Stimulated activated CD4-positive, alpha-beta T cell treated with anti-CD3 and anti-CD28 coated beads, Interleukin-15, amount 100 ng/mL, for 1 hour (primary cell): Measurements from ENCODE around the gene CHFR.
A peak's percentile ranks its signal among the peaks of the same experiment; 100 is the strongest.
"Not testable (repeated sequence)": the region's sequence is repeated elsewhere in the genome, so short reads cannot be mapped to it uniquely, and the experiment has no call there.

Experiments
- DNase-seq, 2 donors: peaks; one replicate each; pipeline ENCODE4 v3.0.0-alpha.2; 2020; ENCODE audit warnings: low read depth in 1 of 2, low spot score in 1 of 2

Gene CHFR, protein sequence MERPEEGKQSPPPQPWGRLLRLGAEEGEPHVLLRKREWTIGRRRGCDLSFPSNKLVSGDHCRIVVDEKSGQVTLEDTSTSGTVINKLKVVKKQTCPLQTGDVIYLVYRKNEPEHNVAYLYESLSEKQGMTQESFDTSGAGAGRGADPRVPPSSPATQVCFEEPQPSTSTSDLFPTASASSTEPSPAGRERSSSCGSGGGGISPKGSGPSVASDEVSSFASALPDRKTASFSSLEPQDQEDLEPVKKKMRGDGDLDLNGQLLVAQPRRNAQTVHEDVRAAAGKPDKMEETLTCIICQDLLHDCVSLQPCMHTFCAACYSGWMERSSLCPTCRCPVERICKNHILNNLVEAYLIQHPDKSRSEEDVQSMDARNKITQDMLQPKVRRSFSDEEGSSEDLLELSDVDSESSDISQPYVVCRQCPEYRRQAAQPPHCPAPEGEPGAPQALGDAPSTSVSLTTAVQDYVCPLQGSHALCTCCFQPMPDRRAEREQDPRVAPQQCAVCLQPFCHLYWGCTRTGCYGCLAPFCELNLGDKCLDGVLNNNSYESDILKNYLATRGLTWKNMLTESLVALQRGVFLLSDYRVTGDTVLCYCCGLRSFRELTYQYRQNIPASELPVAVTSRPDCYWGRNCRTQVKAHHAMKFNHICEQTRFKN

DNA sequence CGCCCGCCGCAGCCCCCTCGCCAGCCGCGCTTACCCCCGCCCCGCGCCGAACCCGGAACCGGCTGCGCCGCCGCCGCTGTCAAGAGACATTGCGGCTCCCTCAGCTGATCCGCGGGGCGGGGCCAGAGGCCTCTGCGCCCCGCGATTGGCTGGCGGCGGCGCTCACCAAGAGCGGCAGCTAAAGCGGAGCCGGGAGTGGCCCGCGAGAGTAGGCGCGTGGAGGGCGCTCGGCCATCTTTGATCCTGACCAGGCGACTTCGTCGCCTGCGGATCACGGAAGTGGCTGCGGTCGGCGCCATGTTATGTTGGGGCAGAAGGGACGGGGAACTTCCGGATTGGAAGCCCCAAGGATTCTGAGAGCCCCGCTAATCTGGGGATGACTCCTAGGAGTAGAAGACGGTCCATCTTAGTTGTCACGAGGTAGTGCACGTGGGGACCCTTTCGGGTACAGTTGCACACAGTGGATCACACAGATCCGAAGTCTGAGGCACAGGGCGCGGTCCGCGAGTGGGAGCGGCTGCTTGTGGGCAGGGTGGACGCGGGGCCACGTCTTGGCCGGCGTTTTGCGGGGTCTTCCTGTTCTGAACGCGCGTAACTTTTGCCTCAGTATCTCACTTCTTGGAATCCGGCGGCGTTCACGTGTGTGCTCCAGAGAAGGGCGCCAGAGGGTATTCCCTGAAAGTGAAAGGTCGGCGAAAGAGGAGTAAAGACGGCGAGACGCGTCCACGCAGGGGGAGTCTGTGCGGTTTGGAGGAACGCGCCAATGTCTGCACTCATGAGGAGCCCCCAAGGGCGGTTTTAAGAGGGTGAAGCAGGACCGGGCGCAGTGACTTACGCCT is at the start of gene CHFR:
TSS of gene CHFR (minus strand) at position 93 of the 839 bp plus-strand sequence. CDS start 277 bp downstream, outside the sequence.
- peak; percentile 88 to 89 for DNase-seq

DNA sequence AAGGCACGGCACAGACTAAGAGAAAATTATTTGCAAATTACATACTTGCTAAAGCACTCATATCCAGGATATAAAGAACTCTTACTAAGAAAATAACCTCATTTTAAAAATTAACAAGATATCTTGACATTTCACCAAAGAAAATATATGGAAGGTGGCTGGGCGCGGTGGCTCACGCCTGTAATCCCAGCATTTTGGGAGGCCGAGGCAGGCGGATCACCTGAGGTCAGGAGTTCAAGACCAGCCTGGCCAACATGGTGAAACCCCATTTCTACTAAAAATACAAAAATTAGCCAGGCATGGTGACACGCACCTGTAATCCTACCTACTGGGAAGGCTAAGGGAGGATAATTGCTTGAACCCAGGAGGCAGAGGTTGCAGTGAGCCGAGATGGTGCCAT is 49.5 kb upstream of the CHFR start:
- DNase-seq = not testable (repeated sequence)

DNA sequence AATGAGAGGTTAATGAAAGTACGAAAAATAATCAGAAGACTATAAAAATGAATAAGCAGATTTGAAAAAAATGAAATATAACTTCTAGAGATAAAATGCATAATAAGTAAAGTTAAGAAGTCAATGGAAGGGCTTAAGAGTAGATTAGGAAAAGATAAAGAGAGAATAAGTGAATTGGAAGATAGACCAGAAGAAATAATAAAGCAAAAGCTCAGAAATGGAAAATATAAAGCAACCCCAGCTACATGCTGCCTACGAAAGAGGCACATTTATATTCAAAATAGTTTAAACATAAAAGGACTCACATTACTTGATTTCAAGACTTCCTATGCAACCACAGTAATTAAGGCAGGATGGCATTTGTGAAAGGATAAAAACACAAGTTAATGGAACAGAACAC is 48.8 kb upstream of the CHFR start:
- no peak for DNase-seq

DNA sequence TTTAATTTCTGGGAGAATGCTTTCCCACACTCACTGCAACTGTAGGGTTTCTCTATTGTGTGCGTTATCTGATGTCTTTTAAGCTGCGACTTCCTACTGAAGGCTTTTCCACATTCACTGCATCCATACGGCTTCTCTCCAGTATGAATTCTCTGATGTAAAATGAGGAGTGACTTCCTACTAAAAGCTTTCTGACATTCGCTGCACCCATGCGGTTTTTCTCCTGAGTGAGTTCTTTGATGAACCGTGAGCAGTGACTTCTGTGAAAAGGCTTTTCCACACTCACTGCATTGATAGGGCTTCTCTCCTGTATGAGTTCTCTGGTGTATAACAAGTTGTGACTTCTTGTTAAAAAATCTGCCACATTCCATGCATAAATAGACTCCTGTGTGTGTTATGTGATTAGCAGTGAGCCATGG is 39.0 kb upstream of the CHFR start:
- DNase-seq = no peak

DNA sequence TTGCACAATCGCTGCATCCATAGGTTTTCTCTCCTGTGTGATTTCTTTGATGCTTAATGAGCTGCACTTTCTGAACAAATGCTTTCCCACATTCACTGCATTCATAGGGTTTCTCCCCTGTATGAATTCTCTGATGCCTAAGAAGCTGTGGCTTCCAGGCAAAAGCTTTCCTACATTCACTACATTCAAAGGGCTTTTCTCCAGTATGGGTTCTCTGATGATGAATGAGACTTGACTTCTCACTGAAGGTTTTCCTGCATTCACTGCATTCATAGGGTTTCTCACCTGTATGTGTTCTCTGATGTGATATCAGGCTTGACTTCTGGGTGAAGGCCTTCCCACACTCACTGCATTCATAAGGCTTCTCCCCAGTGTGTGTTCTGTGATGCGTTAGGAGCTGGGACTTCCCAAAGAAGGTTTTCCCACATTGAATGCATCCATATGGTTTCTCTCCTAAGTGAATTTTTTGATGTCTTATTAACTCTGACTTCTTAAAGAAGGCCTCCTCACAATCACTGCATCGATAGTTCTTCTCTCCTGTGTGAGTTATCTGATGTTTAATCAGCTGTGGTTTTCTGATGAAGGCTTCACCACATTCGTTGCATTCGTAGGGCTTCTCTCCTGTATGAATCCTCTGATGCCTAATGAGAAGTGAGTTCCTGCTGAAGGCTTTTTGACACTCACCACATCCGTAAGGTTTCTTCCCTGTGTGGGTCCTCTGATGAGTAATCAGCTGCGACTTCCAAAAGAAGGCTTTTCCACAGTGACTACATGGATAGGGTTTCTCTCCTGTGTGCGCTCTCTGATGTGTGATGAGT is 38.4 kb upstream of the CHFR start:
- no peak for DNase-seq

DNA sequence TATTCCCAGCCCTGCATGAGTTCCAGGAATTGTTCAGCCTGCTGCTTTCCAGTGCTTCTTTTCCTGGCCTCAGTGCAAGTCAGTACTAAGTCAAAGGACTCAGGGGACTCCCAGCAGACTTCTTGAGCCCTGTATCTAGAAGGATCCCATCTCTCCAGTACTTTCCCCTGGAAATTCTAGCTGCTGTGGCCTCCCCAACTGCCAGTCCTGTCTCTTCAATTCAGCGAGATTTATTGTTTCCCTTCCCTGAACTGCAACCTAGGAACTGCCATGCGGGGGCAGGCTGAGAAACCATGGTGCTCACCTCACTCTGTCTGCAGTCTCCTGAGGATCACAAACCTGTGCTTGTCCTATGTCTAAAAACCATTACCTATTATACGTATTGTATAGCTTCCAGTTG is 37.0 kb upstream of the CHFR start:
- no peak for DNase-seq

DNA sequence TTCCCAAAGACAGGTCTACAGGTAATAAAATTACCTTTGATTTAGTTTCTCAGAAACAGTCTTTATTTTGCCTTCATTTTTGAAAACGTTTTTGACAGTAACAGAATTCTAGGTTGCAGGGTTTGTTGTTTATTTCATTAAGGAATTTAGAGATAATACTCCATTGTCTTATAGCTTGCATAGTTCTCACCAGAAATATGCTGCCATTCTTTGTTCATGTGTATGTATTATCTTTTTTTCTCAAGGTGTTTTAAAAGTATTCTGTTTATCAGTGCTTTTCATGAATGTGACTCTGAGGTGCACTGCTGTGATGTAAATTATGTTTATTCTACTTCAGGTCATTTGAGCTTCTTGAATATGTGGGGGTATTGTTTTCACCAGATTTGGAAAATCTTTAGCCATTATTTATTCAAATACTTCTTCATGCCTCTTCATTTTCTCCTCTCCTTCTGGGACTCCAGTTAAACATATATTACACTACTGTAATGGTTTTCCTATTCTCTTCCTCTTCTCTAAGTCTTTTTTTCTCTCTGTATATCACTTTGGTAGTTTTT is 36.0 kb upstream of the CHFR start:
- no peak for DNase-seq

DNA sequence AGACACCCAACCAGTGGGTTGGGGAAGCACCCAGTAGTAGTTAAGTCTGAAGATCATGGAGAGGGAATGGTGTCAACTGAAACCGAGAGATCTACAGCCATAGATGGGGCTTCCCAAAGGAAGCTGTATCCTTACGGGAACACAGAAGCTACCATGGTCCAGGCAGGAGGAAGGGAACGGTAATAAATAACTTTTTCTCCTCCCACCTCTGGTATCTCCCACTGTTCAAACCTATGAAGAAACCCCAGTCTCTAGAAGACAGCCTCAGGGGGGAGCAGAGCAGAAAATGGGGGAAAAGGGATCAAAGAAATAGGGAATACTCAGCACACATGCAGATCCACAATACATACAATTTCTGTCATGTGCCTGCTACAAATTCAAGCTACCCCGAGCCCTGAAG is 35.3 kb upstream of the CHFR start:
- DNase-seq = no peak

DNA sequence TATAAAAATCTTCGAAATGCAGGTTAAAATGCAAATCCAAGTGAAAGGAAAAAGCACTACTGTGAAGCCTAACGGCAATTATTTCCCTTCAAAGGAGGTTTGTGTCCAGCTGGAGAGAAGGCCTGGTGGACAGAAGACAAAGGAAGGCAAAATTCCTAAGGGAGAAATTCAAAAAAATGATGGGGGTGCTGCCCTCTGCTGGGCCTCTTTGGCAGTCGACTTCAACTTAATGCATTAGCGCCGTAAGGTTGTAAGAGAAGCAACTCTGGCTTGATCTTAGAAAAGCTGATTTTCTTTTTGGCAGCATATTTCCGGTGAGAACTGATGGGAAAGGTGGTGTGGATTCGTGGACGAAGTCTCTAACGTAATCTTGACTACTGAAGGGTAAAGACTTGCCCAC is 34.3 kb upstream of the CHFR start:
- no peak for DNase-seq

DNA sequence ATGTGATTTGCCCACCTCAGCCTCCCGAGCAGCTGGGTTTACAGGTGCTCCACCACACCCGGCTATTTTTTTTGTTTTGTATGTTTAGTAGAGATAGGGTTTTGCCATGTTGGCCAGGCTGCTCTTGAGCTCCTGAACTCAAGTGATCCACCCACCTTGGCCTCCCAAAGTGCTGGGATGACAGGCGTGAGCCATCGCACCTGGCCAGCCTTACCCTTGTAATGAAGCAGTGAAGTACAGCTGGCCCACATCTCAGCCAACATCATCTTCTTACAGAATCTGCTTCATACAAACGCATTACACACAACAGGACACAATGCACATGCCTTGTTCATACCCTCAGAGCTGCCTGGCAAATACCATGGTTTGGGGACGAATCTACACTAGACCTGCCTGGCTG is 31.3 kb upstream of the CHFR start:
- no peak for DNase-seq

DNA sequence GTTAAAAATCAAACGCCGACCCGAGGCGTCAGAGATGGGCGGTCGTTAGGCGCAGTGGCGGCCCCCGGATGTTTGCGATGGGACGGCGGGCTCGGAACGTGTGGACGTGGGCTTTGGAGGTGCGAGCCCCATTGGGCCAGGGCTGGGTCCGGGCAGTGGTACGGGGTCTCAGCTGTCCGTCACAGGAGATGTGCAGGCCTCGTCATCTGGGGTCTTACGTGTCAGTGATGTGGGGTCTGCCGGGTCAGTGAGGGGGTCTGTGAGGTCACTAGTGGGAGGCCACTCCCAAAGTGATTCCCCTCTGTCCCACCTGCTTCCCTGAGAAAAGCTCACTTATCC is 21.6 kb upstream of the CHFR start:
- DNase-seq = no peak

DNA sequence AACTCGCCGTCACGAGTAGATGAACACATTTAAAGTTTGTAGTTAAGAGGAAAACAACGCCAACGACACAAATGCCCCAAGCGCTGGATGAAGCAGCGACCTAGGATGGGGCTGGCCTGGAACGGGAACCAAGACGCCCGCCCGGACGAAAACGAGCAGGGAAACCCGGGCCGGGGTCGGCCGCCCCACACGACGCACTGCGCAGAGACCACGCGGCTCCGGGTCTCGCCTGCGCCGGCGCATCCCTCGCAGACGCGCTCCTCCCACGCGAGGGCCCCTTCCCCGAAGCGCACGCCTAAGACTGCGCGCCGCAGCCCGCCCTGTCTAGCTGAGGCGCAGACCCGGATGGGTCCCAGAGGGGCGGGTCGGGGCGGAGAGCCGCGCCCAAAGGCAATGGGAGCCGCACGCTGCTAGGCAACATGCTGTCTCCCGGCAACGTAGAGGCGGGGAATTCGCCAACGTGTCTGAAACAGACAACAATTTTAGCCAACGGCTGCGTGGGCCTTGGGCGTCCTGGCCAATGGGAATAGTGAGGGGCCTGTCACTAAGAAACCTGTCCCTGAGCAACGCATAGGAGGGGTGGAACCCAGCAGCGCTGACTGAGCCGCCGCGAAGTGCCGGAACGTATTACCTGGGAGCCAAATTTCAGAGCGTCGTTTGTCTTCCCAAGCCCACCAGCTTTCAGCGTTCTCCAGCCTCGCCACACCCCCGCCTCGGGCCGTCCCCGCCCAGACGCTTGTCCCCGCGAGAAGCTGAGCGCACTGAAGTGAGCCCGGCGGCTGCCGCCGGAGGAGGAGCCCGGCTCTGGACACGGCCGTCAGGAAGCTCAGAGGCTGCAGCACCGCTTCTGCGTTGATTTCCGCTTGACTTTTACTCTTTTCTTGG is 21.0 kb upstream of the CHFR start:
- DNase-seq = peak; percentile 88

DNA sequence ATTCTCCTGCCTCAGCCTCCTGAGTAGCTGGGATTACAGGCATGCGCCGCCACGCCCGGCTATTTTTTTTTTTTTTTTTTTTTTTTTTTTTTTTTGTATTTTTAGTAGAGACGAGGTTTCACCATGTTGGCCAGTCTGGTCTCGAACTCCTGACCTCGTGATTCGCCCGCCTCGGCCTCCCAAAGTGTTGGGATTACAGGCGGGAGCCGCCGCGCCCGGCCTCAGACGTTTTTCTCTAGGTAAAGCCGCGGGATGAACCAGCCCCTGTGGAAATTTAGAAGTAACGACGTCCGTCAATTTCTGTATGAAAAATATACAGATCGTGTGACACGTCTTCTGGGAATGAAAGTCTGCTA is 20.4 kb upstream of the CHFR start:
- DNase-seq = not testable (repeated sequence)

DNA sequence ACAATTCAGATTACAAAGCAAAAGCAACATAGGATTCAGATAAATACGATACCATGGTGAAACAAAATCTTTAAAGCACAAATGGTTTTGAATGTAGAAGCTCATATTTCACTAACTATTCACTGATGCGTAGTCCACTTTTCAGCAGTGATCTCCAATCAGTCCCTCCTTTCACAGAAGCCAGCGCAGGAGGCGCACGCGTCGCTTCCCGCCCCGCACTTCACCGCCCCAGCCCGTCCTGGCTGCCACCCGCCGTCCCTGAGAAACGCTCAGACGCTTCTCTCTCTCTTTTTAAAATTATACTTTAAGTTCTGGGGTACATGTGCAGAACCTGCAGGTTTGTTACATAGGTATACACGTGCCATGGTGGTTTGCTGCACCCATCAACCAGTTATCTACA is 19.8 kb upstream of the CHFR start:
- DNase-seq = no peak

DNA sequence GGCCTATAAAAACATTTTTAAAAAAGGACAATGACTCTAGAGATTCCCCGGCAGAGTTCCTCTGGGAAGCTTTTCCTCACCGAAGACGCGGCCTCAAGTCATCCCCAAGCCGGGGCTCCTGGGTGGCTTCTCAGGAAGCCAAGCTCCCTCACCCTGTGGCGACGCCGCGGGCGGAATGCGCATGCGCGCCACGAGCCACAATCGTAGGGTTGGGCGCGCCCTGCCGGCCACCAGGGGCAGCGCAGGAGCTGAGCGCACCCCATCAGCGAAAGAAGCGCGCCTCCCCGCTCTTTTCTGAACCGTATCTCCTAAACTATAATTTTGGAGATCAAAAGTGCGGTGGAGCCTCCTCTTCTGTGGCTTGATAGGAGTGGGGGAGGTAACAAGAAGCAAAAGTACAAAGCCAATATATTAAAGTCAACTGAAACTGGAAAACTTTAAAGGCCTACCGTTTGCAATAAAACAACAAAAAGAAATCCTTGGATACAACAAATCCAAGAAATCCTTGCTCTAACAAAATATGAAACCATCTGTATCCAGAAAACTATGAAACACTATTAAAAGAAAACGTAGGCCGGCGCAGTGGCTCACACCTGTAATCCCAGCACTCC is 17.4 kb upstream of the CHFR start:
- DNase-seq = peak; percentile 84 to 91

DNA sequence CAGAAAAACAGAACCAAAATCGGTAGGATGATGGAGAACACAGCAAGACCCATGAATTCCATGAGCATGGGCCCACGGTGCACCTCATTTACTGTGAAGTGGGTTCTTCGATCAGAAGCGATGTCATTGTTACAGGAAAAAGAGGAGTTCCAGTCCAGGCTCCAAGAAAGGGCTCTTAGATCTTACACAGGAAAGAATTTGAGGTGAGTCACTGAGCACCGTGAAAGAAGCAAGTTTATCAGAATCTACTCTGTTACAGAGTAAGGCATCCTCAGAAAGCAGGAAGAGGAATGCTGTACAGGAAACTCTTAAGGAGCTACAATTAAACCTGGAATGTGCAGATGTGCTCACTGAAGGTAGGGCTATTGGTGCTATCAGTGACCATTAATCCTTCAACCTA is 11.6 kb upstream of the CHFR start:
- DNase-seq = no peak

DNA sequence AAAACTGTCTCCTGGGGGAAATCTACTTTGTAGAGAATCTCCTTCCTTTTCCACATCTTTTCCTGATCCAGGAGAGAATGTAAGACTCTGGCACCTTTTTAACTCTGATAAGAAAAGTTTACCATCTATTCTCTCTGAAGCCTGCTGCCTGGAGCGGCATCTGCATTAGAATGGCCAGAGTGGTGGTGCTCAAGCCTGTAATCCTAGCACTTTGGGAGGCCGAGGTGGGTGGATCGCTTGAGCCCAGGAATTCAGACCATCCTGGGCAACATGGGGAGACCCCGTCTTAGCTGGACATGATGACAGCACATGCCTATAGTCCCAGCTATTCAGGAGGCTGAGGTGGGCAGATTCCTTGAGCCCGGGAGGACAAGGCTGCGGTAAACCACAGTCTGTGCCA is 1.4 kb upstream of the CHFR start:
- no peak for DNase-seq

DNA sequence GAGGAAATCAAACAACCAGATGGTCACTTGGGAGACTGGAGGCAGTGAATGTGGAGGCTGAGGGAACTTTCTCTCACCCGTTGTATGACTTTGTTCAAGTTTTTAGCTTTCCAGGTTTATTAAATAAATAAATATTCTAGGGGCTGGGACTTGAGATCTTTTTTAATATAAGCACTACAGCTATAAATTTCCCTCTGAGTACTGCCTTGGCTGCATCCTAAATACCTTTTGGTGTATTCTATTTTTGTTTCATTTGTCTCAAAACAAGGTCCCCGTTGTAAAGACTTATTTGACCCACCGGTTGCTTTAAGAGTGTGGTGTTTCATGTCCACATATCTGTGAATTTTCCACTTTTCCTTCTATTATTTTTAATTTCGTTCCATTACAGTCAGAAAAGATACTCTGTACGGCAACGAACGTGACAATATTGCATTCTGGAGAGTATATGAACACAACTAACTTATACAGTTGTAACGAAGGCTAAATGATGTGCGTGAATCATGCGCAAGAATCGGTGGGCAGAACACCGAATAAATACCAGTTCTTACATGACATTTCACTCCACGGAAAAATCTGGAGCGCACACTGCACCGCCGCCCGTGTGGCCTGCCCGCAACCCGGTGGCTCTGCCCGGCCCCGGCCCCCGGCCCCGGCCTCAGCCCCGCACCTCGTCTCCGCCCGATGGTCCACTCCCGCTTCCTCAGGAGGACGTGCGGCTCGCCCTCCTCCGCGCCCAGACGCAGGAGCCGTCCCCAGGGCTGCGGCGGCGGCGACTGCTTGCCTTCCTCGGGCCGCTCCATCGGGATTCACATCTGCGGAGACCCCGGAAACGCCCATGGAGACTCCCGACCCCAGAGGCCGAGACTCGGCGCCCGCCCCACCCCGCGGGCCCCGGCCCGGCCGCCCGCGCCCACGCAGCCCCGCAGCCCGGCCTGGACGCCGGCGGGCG is 602 bp downstream of the CHFR start:
- DNase-seq = no peak
